Esophagus squamous epithelium (tissue), 4 donors: ENCODE results near the gene TLCD3B.

Source experiments
- POLR2A ChIP-seq, 4 donors: fragments of 450-650 bp; IDR thresholded peaks; one replicate each; pipeline ENCODE4 v1.6.1; 2017; ENCODE audit warnings: antibody characterized with exemption in 4 of 4, mild to moderate bottlenecking in 4 of 4, moderate library complexity in 3 of 4
- TF ChIP-seq, protein P1 (sequence below), 6 experiments: fragments of 450-650 bp in 4 of 6; fragments of 200-600 bp in 2 of 6; sonication (generic) in 2 of 6; IDR thresholded peaks; one replicate each; pipeline ENCODE4 v1.5.1; 2016 to 2019; ENCODE audit warnings: antibody characterized with exemption in 6 of 6, mild to moderate bottlenecking in 4 of 6, moderate library complexity in 4 of 6

DNA sequence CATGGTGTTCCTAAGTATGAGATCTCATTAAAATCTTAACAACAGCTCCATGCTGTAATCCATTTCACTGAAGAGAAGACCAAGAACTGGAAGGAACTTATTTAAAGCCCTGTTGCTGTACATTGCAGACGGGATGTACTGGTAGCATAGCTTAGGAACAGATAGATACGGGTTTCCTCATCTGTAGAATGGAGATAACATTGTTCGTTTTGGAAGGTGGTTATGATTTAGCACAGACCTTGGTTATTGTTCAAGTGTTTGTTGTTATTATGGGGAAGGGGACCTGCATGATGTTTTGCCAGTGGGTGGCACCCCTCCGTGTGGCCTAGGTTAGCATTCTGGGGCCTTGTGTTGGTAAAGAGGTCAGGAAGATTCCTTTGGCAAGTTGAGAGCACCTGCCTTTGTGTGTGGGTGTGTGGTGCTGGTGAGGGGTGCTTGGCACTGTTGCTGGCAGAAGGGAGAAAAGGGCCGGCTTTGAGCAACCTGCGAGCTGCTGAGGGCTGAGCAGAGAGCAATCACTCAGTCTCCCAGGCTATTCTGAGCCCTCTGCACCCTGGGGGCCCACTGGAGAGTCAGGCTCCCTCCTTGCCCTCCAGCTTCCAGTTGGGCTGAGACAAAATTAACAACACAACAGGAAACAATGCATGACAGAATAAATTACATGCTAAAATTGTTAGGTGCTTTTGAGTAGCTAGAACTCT, 55.1 kb downstream of the TLCD3B start:
- TF ChIP-seq, protein P1, sequence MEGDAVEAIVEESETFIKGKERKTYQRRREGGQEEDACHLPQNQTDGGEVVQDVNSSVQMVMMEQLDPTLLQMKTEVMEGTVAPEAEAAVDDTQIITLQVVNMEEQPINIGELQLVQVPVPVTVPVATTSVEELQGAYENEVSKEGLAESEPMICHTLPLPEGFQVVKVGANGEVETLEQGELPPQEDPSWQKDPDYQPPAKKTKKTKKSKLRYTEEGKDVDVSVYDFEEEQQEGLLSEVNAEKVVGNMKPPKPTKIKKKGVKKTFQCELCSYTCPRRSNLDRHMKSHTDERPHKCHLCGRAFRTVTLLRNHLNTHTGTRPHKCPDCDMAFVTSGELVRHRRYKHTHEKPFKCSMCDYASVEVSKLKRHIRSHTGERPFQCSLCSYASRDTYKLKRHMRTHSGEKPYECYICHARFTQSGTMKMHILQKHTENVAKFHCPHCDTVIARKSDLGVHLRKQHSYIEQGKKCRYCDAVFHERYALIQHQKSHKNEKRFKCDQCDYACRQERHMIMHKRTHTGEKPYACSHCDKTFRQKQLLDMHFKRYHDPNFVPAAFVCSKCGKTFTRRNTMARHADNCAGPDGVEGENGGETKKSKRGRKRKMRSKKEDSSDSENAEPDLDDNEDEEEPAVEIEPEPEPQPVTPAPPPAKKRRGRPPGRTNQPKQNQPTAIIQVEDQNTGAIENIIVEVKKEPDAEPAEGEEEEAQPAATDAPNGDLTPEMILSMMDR (IDR thresholded peaks at IDR 0.05): no peak
- TF ChIP-seq POLR2A (IDR thresholded peaks at IDR 0.05): no peak
